ENCODE results near the gene CXorf38.

DNA sequence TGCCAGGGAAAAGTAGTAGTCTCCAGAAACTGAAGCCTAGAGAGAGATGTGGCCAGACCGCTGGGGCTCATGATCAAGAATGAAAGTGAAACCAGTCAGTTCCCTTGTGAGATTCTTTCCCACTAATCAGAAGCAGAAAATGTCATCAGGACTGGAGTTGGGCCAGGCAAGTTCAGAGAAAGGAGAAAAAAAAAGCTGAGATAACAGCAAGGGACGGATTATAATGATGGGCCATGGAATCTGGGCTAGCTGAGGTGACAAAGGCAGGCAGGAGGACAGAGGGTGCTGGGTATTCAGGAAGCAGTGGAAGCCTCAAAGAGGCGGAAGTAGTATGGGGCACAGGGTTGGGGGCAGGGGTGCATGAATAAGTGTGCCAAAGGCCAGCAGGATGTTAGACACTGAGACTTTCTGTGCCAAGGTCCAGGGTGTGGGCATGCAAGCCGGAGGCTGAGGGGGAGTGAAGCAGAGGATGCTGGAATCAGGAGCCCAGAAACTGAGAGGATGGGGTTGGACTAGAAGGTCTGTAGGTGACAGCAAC, 2.5 kb downstream of the CXorf38 start:
- TF ChIP-seq EZH2 (IDR thresholded peaks at IDR 0.05; ENCODE audit: low read length, missing control alignments), result no peak
- TF ChIP-seq, protein P1, sequence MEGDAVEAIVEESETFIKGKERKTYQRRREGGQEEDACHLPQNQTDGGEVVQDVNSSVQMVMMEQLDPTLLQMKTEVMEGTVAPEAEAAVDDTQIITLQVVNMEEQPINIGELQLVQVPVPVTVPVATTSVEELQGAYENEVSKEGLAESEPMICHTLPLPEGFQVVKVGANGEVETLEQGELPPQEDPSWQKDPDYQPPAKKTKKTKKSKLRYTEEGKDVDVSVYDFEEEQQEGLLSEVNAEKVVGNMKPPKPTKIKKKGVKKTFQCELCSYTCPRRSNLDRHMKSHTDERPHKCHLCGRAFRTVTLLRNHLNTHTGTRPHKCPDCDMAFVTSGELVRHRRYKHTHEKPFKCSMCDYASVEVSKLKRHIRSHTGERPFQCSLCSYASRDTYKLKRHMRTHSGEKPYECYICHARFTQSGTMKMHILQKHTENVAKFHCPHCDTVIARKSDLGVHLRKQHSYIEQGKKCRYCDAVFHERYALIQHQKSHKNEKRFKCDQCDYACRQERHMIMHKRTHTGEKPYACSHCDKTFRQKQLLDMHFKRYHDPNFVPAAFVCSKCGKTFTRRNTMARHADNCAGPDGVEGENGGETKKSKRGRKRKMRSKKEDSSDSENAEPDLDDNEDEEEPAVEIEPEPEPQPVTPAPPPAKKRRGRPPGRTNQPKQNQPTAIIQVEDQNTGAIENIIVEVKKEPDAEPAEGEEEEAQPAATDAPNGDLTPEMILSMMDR (conservative IDR thresholded peaks at IDR 0.05 in 1 of 2, IDR thresholded peaks at IDR 0.05 in 1 of 2; ENCODE audit: low read depth in 1 of 2, low read length in 2 of 2), result no peak

All from fibroblast of lung (primary cell).